ENCODE results near the gene FBXO8.

GRCh38 chr4:174278467-174278866 is 5.0 kb downstream of the FBXO8 start:
- TF ChIP-seq, protein P1, sequence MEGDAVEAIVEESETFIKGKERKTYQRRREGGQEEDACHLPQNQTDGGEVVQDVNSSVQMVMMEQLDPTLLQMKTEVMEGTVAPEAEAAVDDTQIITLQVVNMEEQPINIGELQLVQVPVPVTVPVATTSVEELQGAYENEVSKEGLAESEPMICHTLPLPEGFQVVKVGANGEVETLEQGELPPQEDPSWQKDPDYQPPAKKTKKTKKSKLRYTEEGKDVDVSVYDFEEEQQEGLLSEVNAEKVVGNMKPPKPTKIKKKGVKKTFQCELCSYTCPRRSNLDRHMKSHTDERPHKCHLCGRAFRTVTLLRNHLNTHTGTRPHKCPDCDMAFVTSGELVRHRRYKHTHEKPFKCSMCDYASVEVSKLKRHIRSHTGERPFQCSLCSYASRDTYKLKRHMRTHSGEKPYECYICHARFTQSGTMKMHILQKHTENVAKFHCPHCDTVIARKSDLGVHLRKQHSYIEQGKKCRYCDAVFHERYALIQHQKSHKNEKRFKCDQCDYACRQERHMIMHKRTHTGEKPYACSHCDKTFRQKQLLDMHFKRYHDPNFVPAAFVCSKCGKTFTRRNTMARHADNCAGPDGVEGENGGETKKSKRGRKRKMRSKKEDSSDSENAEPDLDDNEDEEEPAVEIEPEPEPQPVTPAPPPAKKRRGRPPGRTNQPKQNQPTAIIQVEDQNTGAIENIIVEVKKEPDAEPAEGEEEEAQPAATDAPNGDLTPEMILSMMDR (IDR thresholded peaks at IDR 0.05 in 8 of 11, conservative IDR thresholded peaks at IDR 0.05 in 3 of 11): no peak
- TF ChIP-seq POLR2AphosphoS5 (IDR thresholded peaks at IDR 0.05): no peak
- no peak for TF ChIP-seq POLR2A (IDR thresholded peaks at IDR 0.05)

Data from spleen (tissue), 7 donors.